TTC549 (cell line): ENCODE measurements around the gene MCEMP1.
"Not testable (repeated sequence)": the region's sequence is repeated elsewhere in the genome, so short reads cannot be mapped to it uniquely, and the experiment has no call there.

Source experiments
- FAIRE-seq: peaks from 2 replicates; lab custom pipeline; 2012; peaks lifted over from hg19 to GRCh38; lab: Jason Lieb, UNC

MCEMP1 gene

DNA sequence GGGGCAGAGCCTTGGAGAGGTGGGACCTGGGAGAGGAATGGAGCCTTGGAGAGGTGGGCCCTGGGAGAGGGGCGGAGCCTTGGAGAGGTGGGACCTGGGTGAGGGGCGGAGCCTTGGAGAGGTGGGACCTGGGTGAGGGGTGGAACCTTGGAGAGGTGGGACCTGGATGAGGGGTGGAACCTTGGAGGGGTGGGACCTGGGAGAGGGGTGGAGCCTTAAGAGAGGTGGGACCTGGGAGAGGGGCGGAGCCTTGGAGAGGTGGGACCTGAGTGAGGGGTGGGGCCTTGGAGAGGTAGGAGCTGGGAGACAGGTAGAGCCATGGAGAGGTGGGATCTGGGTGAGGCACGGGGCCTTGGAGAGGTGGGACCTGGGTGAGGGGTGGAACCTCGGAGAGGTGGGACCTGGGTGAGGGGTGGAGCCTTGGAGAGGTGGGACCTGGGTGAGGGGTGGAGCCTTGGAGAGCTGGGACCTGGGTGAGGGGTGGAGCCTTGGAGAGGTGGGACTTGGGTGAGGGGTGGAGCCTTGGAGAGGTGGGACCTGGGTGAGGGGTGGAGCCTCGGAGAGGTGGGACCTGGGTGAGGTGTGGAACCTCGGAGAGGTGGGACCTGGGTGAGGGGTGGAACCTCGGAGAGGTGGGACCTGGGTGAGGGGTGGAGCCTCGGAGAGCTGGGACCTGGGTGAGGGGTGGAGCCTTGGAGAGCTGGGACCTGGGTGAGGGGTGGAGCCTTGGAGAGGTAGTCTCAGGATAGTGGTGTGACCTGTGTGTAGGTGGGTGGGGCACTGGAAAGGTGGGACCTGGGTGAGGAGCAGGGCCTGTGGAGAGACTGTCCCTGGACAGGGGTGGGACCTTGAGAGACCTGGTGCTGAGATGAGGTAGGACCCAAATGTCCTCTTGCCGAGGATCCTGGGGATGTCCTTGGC lies 33.0 kb upstream of the MCEMP1 start:
- FAIRE-seq, result not testable (repeated sequence)

DNA sequence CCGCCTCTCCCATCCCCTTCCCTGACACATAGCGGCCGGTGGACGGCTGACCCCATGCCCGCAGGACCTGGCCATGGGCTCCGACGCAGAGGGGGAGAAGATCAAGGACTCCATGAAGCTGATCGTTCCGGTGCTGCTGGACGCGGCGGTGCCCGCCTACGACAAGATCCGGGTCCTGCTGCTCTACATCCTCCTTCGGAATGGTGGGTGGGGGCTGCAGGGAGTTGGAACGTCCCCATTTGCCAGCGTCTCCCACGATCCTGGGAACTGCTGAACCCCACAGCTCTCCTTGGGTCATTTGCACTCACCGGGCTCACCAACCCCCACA lies 32.4 kb upstream of the MCEMP1 start:
- FAIRE-seq, result no peak

DNA sequence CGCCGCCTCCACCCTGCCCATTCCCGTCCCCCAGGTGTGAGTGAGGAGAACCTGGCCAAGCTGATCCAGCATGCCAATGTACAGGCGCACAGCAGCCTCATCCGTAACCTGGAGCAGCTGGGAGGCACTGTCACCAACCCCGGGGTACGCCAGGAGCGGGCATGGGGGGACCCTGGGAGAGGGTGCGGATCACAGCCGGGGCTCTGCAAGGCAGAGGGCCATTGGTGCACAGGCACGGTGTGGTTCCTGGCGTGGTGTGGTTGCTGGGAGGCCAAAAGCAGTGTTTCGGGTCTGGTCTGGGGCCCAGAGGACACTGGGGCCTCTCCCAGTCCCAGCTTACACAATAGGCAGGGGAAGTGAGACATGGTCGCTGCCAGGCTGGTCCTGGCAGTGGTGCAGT lies 31.7 kb upstream of the MCEMP1 start:
- FAIRE-seq, result no peak

DNA sequence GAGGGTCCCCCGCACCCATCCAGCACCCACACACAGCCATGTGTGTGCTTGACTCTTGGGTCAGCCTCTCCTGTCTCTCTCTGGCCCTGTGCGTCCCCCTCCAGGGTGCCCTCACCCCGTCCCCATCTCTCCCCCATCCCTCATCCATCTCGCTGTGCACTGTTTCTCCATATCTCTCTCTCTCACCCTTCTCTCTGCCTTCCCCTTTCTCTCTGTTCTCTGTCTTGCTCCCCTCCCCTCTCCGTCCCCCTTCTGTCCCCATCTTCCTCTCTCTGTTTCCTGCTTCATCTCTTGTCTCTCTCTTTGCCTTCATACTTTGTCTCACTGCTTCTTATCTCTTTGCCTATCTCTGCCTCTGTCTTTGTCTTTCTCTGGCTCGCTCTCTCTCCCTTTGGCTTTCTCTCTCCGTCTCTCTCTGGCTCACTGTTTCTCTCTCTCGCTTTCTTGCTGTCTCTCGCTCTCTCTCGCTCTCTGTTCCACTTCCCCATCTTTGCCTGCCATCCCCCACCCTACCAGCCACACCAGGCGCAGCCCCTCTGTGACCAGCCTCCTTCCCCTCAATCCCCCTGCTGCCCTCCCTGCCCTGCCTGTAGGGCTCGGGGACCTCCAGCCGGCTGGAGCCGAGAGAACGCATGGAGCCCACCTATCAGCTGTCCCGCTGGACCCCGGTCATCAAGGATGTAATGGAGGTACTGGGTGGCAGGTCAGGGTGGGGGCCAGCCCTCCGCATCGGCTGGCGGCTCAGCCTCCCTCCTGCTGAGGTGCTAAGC lies 31.0 kb upstream of the MCEMP1 start:
- FAIRE-seq, result no peak

DNA sequence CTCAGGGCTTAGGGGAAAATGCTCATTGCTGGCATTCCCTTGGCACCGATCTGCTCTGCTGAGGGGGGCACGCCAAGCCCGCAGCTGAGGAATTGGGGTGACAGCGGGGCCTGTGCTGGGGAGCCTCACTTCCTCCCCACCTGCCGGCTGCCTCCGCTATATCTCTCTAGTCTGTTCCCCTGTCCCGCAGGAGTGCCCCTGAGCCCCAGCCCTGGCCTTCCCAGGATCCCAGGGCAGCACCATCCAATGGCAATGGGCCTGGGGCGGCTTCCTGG lies 30.5 kb upstream of the MCEMP1 start:
- no peak for FAIRE-seq

DNA sequence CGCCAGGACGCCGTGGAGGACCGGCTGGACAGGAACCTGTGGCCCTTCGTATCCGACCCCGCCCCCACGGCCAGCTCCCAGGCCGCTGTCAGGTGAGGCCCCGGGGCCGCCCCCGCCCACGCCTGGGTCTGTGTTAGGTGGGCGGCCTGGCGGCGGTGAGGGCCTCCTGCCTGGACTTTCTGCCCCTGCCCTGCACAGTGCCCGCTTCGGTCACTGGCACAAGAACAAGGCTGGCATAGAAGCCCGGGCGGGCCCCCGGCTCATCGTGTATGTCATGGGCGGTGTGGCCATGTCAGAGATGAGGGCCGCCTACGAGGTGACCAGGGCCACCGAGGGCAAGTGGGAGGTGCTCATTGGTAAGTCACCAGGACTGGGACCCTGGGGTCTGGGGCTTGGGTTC lies 29.7 kb upstream of the MCEMP1 start:
- no peak for FAIRE-seq

DNA sequence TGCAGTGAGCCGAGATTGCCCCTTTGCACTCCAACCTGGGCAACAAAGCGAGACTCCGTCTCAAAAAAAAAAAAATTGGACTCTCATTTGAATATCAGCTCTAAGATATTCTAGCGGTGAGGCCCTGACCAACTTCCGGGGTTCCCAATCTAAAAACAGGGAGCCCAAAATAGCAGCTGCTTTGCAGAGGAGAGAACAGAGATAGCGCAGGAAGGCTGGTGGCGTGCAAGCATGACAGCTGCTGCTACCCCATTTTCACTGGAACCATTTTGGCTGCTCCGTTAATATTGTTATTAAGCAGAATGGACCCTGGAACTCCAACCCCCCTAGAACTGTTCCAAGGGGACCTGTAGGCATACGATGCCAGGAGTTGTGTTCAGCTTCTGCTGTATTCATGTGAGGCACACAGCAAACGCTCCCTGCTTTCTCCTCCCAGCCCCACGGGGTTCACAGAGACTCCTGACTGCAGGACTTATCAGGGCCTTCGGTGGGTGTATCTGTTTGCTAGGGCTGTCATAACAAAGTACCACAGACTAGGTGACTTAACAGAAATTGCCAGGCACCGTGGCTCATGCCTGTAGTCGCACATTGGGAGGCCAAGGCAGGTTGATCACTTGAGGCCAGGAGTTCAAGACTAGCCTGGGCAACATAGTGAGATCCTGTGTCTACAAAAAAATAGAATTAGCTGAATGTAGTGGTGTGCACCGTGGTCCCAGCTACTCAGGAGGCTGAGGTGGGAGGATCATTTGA lies 28.4 kb upstream of the MCEMP1 start:
- no peak for FAIRE-seq

DNA sequence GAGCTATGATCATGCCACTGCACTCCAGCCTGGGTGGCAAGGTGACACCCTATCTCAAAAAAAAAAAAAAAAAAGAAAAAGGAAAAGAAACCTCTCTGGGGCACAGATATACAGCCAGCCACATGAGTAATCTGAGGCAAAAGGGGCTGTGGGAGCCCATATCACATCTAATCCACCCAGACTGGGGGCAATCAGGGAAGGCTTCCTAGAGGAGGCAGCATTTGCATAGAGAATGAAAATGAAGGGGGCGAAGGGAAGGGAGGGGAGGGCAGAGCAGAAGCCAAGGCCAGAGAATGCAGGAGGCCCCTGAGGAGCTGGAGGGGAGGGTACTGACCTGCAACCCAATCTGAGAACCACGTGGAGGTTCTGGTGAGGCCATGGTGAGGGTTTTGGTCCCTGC lies 26.7 kb upstream of the MCEMP1 start:
- no peak for FAIRE-seq

DNA sequence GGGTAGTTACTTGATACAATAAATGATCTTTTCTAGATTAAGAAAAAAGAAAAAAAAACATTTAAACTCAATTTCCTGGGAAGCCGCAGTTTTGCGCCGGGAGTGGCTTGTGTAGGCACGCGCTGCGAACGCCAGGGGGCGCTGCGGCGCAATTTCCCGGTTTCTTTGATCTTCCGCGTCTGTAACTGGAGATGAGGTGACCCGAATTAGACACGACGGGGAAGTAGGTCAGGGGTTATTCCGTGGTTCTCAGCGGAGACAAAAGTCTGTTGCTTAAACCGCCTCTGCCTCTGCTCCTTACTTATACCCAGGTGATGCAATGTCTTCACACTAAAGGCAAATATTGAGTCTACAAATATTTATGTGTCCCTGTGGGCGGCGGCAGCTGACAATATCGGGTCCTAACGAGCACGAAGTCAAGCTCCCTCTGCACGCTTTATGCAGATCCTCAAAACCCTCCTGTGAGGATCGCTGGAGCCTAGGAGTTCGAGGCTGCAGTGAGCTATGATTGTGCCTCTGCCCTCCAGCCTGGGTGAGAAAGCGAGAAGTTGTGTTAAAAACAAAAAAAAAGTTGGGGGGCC lies 24.7 kb upstream of the MCEMP1 start:
- no peak for FAIRE-seq

DNA sequence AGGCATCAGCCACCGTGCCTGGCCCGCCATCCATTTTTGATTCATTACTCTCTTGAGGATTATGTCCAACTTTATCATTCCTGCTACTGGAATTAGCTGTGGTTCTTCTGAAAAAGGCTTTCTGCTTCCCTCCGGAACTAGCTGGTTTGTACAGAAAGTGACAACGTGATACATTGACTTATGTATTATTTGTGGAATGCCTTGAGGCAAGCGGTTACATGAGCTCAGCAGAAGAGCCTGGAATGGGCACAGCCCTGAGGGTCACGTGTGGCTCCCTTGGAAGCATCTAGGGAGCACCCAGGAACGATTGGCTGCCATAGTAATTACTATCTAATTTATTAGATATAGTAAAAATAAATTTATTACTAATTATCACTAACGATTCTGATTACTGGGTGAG lies 22.5 kb upstream of the MCEMP1 start:
- no peak for FAIRE-seq

DNA sequence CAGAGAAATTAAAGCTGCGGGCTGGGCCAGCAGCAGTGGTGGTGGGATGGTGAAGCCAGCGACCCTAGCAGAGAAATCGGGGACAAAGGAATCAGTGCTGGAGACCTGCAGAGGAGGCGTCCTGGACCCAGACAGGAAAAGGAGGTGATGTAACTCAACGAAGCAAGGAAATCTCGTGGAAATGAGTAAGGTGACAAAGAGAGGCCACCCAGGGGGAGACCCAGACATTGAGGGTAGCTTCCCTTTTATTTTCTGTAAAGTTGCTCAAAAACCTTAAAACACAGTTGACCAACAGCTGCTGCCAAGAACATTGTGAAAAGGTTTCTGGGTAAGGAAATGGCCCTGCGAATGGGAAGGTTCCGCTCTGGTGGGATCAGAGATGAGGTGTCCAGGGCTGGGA lies 21.3 kb upstream of the MCEMP1 start:
- no peak for FAIRE-seq

DNA sequence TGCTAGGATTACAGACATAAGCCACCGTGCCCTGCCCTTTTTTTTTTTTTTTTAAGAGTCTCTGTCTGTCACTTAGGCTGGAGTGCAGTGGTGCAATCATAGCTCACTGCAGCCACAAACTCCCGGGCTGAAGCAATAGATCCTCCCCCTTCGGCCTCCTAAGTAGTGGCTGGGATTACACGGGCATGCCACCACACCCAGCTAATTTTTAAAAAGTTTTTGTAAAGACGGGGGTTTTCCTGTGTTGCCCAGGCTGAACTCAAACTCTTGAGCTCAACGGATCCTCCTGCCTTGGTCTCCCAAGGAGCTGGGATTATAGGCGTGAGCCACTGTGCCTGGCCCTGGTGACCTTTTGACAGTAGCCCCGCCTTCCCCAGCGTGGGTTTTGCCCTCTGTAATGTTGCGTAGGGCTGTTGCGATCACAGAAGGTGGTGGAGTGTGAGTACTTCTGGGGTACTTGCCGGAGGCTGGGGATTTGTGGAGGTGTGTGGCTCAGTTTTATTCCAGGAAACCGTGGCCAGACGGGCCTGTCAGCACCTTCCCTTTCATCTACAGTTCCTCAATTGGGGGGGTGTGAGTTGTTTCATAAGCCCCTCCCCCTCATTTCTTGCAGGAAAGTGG lies 19.6 kb upstream of the MCEMP1 start:
- FAIRE-seq, result no peak

DNA sequence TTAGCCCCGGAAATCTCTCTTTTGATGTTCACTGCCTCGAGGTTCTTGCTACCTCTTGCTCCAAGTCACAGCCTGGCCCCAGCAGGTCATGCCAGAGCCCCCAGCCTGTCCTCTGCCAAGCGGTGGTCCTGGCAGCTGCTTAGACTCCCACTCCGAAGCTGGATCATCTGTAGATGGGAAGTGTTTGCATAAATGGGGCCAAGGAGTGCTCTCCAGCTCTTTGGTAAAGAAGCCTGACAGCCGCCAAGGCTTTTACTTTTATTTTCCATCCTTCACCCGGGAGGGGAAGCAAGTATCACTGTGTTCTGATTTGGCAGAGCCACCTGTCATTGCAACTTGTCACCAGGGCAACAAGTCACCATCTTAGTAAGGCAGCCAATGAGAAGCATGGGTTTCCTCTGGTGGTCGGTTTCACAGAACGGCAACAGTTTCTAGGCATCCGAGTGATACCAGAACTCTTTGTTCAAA lies 18.6 kb upstream of the MCEMP1 start:
- FAIRE-seq, result no peak

DNA sequence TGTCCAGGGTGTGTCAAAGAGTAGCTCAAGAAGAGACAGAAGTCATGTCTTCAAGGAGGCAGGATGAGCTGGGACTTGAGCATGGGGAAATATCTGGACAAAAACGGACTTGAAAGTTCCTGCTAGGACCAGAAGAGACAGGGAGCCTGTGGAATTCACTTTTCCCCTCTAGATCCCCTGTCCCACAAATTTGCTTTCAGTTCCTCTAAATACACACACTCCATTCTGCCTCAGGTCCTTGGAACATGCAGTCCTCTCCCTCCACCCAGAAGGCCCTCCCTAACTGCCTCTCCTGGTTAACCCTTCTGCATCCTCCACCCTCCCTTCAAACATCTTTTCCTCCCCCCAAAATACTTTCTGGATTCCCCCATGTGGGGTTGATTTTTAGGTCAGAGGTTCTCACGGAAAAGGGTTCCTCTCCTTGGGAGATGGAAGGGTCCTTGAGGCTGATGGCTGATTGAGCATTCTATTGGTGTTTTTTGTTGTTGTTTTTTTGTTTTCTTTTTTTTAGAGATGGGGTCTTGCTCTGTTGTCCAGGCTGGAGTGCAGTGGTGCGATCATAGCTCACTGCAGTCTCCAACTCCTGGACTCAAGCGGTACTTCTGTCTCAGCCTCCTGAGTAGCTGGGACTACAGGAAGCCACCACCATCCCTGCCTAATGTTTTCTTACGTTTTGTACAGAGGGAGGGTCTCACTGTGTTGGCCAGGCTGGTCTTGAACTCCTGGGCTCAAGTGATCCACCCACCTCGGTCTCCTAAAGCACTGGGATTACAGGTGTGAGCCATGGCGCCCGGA lies 14.9 kb upstream of the MCEMP1 start:
- FAIRE-seq, result no peak

DNA sequence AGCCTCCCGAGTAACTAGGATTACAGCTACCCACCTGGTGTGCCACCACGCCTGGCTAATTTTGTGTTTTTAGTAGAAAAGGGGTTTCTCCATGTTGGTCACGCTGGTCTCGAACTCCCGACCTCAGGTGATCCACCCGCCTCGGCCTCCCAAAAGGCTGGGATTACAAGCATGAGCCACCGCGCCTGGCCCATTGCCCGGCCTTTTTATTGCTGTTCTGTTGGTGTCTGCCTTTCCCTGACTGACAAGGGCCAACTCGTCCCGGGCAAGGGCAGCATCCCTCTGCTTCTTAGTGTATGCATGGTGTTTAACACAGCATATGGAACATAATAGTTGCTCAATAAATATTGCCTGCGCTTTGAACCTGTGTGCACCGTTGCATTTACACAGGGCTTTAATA lies 14.2 kb upstream of the MCEMP1 start:
- FAIRE-seq, result no peak

DNA sequence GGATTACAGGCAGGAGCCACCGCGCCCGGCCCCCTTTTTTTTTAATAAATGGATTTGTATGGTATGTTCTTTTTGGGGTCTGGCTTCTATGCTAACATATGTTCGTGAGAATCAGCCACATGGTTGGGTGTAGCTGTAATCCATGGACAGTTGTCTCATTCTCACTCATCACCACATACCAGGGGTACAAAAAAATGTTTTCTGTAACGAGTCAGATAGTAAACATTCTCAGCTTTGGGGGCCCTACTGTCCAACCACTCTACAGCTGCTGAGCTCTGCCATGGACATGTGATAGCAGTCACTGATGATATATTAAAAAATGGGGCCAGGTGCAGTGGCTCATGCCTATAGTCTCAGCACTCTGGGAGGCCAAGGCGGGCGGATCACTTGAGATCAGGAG lies 13.2 kb upstream of the MCEMP1 start:
- no peak for FAIRE-seq

DNA sequence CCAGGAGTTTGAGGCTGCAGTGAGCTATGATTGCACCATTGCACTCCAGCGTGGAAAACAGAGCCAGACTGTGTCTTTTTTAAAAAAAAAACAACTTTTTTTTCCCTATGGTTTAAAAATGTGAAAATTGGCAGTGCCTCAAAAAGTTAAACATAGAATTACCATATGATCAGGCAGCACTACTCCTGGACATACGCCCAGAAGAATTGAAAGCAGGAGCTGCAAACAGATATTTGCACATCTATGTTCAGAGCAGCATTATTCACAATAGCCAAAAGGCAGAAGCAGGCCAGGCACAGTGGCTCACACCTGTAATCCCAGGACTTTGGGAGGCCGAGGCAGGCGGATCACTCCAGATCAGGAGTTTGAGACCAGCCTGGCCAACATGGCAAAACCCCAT lies 11.8 kb upstream of the MCEMP1 start:
- FAIRE-seq, result no peak

DNA sequence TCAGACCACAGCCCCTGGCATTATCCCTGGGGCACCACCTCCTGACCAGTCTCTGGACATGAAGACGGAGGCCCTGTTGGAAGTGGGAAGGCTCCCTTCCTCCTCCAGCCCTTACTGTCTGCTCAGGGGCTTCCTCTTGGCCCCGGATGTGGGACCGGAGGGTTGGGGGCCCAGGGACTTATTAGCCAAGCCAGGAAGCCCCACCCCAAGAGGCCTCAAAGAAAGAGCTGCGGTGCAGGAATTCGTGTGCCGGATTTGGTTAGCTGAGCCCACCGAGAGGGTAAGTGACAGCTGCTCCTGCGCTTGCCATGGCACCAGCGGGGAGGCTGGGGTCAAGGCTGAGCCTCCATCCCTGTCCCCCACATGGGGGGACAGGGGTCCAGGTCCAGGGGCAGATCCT lies 8.0 kb upstream of the MCEMP1 start, which contains the start of gene RETN:
RETN (plus strand) TSS at position 208 of the 400 bp plus-strand sequence. CDS start 278 bp downstream, outside the sequence.
- FAIRE-seq, result no peak

DNA sequence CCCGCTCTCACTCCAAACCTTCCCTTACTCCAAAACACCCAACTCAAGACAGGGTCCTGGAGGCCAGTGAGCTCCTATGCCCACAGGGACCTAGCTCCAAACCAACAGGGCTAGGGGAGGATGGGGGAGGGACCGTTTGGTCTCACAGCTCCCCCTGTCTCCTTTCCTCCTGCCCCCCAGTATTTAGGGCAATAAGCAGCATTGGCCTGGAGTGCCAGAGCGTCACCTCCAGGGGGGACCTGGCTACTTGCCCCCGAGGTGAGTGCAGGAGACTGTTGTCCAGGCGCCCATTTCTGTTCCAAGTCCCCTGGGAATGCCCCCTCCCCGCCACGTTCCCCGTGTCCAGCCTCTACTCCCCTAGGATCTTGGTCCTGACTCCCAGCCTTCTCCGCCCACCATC lies 7.2 kb upstream of the MCEMP1 start:
- FAIRE-seq, result no peak

DNA sequence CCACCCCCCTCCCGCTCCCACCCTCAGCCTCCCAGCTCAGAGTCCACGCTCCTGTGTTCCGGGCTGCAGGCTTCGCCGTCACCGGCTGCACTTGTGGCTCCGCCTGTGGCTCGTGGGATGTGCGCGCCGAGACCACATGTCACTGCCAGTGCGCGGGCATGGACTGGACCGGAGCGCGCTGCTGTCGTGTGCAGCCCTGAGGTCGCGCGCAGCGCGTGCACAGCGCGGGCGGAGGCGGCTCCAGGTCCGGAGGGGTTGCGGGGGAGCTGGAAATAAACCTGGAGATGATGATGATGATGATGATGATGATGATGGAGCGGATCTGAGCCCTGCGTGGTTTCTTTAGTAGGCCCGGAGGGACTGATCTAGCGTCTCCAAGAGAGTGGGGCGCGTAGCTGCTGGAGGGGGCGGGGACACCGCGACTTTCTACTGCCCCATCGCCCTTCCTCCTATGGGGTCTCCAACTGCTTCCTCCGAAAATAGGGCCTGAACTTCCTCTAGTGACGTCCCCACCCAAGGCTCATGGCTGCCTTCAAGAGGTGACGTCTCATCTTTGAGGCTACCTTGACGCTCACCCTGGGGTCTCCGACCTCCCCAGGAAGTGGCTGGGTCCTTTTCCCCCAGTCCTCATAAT lies 6.6 kb upstream of the MCEMP1 start:
- no peak for FAIRE-seq

DNA sequence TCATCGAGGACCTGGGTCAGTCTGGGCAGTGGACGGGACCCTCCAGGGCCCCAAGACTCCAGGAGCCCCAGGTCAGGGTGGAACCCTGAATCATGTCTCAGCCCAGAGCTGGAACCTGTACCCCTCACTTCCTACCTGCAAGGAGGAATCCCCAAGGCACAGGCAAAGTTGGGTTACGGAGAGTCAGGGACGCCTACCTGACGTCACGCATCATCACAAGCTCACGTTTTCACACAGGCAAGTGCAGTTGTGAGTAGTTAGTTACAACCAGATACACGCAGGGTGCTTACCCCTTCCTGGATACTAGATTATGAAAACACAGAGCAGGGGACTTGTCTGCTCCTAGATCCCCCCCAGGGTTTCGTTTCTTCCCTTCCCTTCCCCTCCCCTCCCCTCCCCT lies 6.1 kb upstream of the MCEMP1 start:
- no peak for FAIRE-seq
